DOHH2 (cell line): ENCODE results near the gene CSMD2.

Experiments
- H3F3A ChIP-seq: fragments of 200-600 bp; sonication (generic), shearing (Covaris generic); 2 replicates; pipeline ENCODE4 v1.6.0; 2016; ENCODE audit warnings: antibody characterized with exemption, mild to moderate bottlenecking; ENCODE audit not compliant: control insufficient read depth, insufficient read depth
- H3K27ac ChIP-seq: fragments of 200-600 bp; sonication (generic); 2 replicates; pipeline ENCODE4 v1.5.1; 2014; ENCODE audit warnings: low read depth, mild to moderate bottlenecking, low read length, moderate library complexity
- H3K27me3 ChIP-seq: fragments of 200-600 bp; sonication (generic); 2 replicates; pipeline ENCODE4 v1.6.1; 2014; ENCODE audit warnings: mild to moderate bottlenecking, low read length, mixed read lengths; ENCODE audit not compliant: control insufficient read depth
- H3K36me3 ChIP-seq: fragments of 200-600 bp; sonication (generic); 2 replicates; pipeline ENCODE4 v1.6.1; 2014; ENCODE audit warnings: mild to moderate bottlenecking, low read length, moderate library complexity, mixed read lengths; ENCODE audit not compliant: control insufficient read depth
- H3K4me1 ChIP-seq: fragments of 200-600 bp; sonication (generic); 2 replicates; pipeline ENCODE4 v1.6.1; 2014; ENCODE audit warnings: mild to moderate bottlenecking, low read length, mixed read lengths; ENCODE audit not compliant: control insufficient read depth
- H3K4me2 ChIP-seq: fragments of 200-600 bp; sonication (generic); 2 replicates; pipeline ENCODE4 v1.6.0; 2014; ENCODE audit warnings: mild to moderate bottlenecking, low read length, moderate library complexity
- H3K4me3 ChIP-seq: fragments of 200-600 bp; sonication (generic); 2 replicates; pipeline ENCODE4 v1.5.1; 2014; ENCODE audit warnings: mild to moderate bottlenecking, low read length, mixed read lengths
- H3K79me2 ChIP-seq: fragments of 200-600 bp; sonication (generic); 2 replicates; pipeline ENCODE4 v1.6.1; 2014; ENCODE audit warnings: mild to moderate bottlenecking, low read length, mixed read lengths; ENCODE audit not compliant: control insufficient read depth
- H3K9me2 ChIP-seq: fragments of 200-600 bp; sonication (generic); replicated peaks from 2 replicates; pipeline ENCODE4 v1.6.1; 2014; ENCODE audit warnings: mild to moderate bottlenecking, low read length, mixed read lengths; ENCODE audit not compliant: control insufficient read depth
- H3K9me3 ChIP-seq: fragments of 200-600 bp; sonication (generic); 2 replicates; pipeline ENCODE4 v1.6.1; 2014; ENCODE audit warnings: antibody characterized with exemption, low read length, mixed read lengths; ENCODE audit not compliant: control insufficient read depth, insufficient read depth
- H4K20me1 ChIP-seq: fragments of 200-600 bp; sonication (generic); 2 replicates; pipeline ENCODE4 v1.6.0; 2014; ENCODE audit warnings: low read depth, mild to moderate bottlenecking, antibody characterized with exemption, low read length, moderate library complexity; ENCODE audit not compliant: control insufficient read depth, insufficient read depth
- CTCF ChIP-seq: fragments of 200-600 bp; sonication (generic); IDR thresholded peaks from one replicate; pipeline ENCODE4 v1.5.1; 2014; ENCODE audit warnings: antibody characterized with exemption, mild to moderate bottlenecking, low read depth, low read length; ENCODE audit not compliant: poor library complexity, severe bottlenecking
- EZH2phosphoT487 ChIP-seq: fragments of 200-600 bp; sonication (generic); IDR thresholded peaks from 2 replicates; pipeline ENCODE4 v1.6.1; 2017; ENCODE audit warnings: borderline replicate concordance, mild to moderate bottlenecking, antibody characterized with exemption, low read length, moderate library complexity, mixed read lengths

The CSMD2 gene

DNA sequence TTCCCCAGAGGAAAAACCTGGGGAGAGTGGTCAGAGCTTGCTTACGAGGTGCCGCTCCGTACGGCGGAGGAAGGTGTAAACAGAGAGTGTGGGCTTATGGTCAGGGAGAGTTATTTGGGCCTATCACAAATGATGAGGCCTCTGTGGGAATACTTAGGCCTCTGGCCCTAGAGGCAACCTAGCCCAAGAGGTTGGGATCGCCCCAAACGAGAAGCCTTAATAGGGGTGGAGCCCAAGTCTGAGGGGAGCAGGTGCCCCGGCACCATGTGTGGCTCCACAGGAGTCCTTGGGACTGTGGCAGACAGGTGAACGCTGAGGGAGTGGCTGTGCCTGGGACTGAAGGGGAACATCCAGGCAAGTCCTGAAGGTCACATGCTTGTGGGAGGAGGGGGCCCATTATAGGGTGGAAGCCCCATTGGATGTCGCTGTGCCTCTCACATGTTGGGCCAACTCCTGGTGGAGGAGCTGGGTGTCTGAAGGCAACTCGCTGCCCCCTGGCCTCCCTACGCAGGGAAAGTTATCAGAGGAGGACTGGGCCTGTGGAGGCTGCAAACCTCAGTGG is 557.5 kb downstream of the CSMD2 start:
- Histone ChIP-seq H3K4me1 (no peaks in the 10 kb centered on the region), H4K20me1 (no peaks in the 10 kb centered on the region), H3K36me3 (no peaks in the 10 kb centered on the region), H3F3A (no peaks in the 10 kb centered on the region), H3K27me3 (no peaks in the 10 kb centered on the region), H3K9me2 (no peaks in the 10 kb centered on the region), H3K4me2 (no peak overlapping the region), H3K79me2 (no peaks in the 10 kb centered on the region), H3K27ac (no peak overlapping the region), H3K9me3 (no peaks in the 10 kb centered on the region), H3K4me3 (no peak overlapping the region)
- TF ChIP-seq CTCF = no peak
- TF ChIP-seq EZH2phosphoT487 = no peak

GRCh38 chr1:33606272-33606671 is 558.8 kb downstream of the CSMD2 start:
- H3K4me3 ChIP-seq = no peak overlapping the region
- H3K36me3 ChIP-seq = no peaks in the 10 kb centered on the region
- no peaks in the 10 kb centered on the region for H3K9me3 ChIP-seq
- TF ChIP-seq CTCF (no peak), EZH2phosphoT487 (no peak)
- H3K79me2 ChIP-seq = no peaks in the 10 kb centered on the region
- H3K9me2 ChIP-seq = no peaks in the 10 kb centered on the region
- no peaks in the 10 kb centered on the region for H3K4me1 ChIP-seq
- H3F3A ChIP-seq = no peaks in the 10 kb centered on the region
- no peak overlapping the region for H3K27ac ChIP-seq
- no peak overlapping the region for H3K4me2 ChIP-seq
- no peaks in the 10 kb centered on the region for H4K20me1 ChIP-seq
- H3K27me3 ChIP-seq = no peaks in the 10 kb centered on the region

- Histone ChIP-seq H3K27ac (no peak overlapping the region), H3K36me3 (no peaks in the 10 kb centered on the region), H3K4me1 (no peaks in the 10 kb centered on the region), H3K27me3 (no peaks in the 10 kb centered on the region), H3K9me2 (no peaks in the 10 kb centered on the region), H4K20me1 (no peaks in the 10 kb centered on the region), H3K4me2 (no peak overlapping the region), H3K4me3 (no peak overlapping the region), H3F3A (no peaks in the 10 kb centered on the region), H3K9me3 (no peaks in the 10 kb centered on the region), H3K79me2 (no peaks in the 10 kb centered on the region)
- TF ChIP-seq EZH2phosphoT487 (no peak), CTCF (no peak)
Observed at GRCh38 chr1:33602271-33602670, 562.8 kb downstream of the CSMD2 start.

- Histone ChIP-seq H3K9me3 (no peaks in the 10 kb centered on the region), H3F3A (no peaks in the 10 kb centered on the region), H3K27me3 (no peaks in the 10 kb centered on the region), H4K20me1 (no peaks in the 10 kb centered on the region), H3K4me3 (no peak overlapping the region), H3K36me3 (no peaks in the 10 kb centered on the region), H3K4me2 (no peak overlapping the region), H3K27ac (no peak overlapping the region), H3K9me2 (no peaks in the 10 kb centered on the region), H3K4me1 (no peaks in the 10 kb centered on the region), H3K79me2 (no peaks in the 10 kb centered on the region)
- TF ChIP-seq EZH2phosphoT487 (no peak), CTCF (no peak)
Observed at GRCh38 chr1:33601751-33602150, 563.3 kb downstream of the CSMD2 start.
